ELF-1 (cell line): ENCODE measurements around the gene SELENOP.

ENCODE experiments used
- DNase-seq: peaks from one replicate; pipeline ENCODE4 v3.0.0-alpha.2; 2016; ENCODE audit warnings: low read depth, low spot score

Gene SELENOP

DNA sequence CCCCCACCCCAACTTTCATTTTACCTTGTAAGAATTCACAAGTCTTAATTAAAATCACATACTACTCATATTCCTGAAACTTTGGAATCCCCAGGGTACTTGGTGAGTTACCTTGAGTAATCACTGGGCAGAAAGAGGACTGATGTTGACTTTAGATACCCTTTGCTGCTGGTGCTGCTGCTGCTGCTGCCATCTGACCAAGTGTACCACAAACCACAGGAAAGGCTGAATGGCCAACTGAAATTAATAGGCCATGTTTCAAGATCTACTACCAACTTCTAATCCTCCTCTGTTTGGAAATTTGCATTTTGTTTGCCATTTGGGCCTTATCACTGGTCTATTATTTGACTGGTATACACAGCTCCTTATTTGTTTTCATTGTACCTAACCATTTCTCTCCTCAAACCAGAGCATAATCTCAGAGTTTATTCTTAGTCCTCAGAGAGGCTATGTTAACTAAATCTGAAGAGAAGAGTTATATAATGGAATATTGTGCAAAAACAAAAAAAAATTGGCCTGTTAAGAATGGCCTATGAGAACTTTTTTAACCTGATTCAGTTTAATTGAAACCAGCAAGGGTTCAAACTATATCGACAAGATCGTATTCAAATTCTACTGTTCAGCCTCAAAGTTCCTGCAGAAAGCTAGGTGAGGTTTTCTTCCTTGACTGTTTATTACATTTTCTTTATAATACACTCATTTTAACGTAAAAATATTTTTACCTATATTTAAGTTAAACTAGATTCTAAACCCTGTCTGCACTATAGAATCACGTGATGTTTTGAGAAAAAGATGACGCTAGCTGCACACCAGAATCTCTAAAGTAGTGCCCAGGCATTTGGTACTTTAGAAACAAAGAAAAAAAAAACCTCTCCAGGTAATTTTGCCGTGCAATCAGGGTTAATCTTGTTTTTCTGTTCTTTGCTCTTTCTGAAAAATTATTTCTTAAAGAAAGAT lies 13.1 kb downstream of the SELENOP start:
- no peak for DNase-seq

GRCh38 chr5:42791151-42791550 lies 20.5 kb downstream of the SELENOP start:
- DNase-seq, result no peak

GRCh38 chr5:42787845-42788244 lies 23.8 kb downstream of the SELENOP start:
- DNase-seq, result no peak

- DNase-seq, result no peak
Observed at GRCh38 chr5:42787073-42787472, 24.6 kb downstream of the SELENOP start.

GRCh38 chr5:42785756-42786155 lies 25.9 kb downstream of the SELENOP start:
- no peak for DNase-seq

DNA sequence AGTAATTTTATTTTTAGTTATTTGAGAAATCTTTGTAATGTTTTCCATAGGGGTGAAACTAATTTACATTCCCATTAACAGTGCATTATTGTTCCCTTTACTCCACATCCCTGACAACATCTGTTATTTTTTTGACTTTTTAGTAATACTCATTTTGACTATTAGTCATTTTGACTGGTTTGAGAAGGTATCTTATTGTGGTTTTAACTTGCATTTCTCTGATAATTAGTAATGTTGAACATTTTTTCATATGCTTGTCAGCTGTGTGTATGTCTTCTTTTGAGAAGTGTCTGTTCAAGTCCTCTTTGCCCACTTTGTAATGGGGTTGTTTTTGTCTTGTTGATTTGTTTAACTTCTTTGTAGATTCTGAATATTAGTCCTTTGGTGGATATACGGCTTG lies 27.6 kb downstream of the SELENOP start:
- DNase-seq, result no peak

GRCh38 chr5:42781584-42781983 lies 30.1 kb downstream of the SELENOP start:
- DNase-seq, result no peak

DNA sequence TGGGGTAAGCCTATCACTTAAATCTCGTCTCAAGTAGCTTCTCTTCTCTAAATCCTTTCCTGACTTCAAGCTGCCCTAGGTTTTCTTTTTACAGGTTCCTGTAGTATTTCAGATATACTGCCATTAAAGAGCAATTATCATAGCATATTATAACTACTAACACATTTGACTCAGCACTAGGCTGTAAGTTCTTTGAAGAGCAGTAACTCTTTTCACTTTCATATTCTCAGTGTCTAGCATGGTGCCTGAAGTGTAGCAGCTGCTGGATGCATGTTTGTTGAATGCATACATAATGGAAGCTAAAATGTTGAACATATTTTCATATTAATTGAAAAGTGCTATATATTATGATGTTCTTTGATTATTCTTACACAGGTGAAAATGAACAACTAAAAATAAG lies 32.6 kb downstream of the SELENOP start:
- DNase-seq, result no peak

GRCh38 chr5:42772265-42772993 lies 39.3 kb downstream of the SELENOP start:
- no peak for DNase-seq

GRCh38 chr5:42770003-42770402 lies 41.7 kb downstream of the SELENOP start:
- DNase-seq, result no peak

DNA sequence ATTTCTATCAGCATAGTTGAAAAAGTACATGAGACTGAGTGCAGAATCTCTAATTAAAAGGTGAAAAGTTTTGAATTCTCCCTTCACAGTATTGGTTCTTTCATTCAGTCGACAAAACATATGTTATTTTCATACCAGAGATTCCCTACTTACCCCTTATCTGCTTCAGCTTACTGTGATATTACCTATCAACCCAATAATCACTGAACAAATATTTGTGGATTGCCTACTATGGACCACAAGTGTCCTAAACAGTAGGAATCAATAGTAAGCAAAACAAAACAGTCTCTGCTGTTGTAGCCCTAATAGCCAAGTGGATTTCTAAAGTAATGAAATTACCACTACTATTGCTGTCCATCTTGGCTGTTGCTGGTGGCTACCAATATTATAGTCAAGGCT lies 43.6 kb downstream of the SELENOP start:
- DNase-seq, result no peak

- no peak for DNase-seq
Observed at GRCh38 chr5:42767491-42768105, 44.1 kb downstream of the SELENOP start.

DNA sequence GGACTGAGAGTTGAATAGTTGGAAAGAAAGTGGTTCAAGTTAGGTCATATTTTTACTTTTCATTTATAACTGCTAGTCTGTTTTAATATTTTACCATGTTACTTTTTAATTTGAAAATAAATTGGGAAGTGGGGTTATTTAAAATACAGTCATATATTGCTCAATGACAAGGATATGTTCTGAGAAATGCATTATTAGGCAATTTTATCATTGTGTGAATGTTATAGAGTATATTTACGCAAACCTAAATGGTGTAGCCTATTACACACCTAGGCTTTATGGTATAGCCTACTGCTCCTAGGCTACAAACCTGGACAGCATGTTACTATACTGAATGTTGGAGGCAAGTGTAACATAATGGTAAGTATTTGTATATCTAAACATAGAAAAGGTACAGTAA lies 49.9 kb downstream of the SELENOP start:
- no peak for DNase-seq

DNA sequence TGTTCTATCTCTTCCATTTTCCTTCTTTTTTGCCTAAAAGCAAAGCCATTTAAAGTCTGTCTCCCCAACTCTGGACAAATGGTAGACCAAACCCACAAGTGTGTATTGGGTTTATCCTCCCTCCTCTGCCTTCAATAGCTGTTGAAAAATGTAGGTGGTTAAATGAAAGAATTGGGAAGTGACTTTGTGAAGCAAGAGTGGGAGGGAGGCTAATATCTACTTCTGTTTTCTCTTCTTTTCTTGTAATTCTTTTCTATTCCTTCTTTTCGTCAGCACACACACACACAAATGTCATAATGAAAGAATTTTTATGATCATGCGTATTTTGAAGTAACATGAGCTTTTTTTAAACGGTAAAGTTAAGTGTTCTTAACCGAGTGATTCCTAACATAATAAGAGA lies 51.3 kb downstream of the SELENOP start:
- DNase-seq, result no peak

GRCh38 chr5:42759456-42759855 lies 52.2 kb downstream of the SELENOP start:
- DNase-seq, result no peak

DNA sequence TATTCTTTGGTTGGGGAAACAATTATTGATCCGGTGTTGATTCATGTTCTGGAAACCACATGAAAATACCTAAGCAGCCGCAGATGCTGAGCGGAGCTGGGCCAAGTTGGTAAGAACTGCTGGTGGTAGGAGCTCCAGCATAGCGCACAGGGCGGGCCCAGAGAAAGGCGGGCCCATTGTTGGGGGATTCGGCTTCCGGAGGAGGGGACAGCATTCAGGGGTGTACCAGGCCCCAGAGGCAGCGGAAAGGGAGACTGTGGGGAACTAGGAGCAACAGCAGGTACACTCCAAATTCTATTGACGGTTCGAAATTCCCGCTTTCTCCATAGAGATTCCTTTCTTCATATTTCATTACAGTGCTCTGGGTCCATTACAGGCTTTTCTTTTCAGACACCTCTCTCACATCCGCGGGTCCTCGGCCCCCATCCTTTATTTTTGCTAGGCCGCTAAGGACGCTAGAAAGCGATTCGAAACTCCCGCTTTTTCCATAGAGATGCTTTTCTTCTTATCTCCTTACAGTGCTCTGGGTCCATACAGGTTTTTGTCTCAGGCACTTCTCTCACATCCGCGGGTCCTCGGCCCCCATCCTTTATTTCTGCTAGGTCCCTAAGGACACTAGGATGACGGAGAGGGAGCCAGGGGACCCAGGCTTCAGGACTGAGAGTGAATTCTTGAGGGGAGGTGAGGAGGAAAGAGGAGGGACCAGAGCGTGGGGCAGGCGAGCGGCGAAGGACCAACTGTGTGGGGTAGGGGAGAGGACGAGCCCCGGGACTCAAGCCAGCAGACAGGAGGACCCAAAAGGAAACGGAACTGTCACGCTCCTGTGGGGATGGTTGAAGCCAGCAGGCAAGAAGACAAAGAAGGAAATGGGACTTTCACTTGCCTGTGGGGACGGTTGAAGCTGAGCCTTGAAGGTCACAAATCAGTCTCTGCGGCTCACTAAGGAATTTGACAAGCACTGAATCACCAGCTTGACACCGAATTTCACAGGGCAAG lies 54.8 kb downstream of the SELENOP start, which contains the start of gene CCDC152:
TSS of gene CCDC152 (plus strand) at position 213 of the 996 bp plus-strand sequence. CDS start 2,304 bp downstream, outside the sequence.
- DNase-seq, result peak; percentile 8

GRCh38 chr5:42753099-42753498 lies 58.6 kb downstream of the SELENOP start:
- DNase-seq, result no peak

GRCh38 chr5:42751044-42751443 lies 60.6 kb downstream of the SELENOP start:
- DNase-seq, result no peak

DNA sequence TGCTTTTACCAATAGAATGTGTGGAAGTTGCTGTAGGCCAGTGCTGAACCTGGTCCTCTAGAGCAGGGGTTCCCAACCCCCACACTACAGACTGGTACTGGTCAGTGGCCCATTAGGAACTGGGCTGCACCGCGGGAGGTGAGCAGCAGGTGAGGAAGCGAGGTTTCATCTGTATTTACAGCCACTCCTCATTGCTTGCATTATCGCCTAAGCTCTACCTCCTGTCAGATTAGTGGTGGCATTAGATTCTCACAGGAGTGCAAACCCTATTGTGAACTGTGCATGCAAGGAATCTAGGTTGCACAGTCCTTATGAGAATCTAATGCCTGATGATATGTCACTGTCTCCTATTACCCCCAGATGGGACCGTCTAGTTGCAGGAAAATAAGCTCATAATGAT lies 61.2 kb downstream of the SELENOP start:
- DNase-seq, result no peak
